HEK293 (cell line): ENCODE results near the gene B4GALT1.

ENCODE experiments used
- CTCF ChIP-seq: fragments of 450-650 bp; formaldehyde crosslinking; IDR thresholded peaks from 2 replicates; pipeline ENCODE4 v1.5.1; 2016; ENCODE audit warnings: missing biosample characterization, missing genetic modification characterization
- ZNF274 ChIP-seq, 2 experiments: fragments of 200-500 bp in 1 of 2; fragments of 450-650 bp in 1 of 2; sonication (Bioruptor generic) in 1 of 2; formaldehyde crosslinking in 1 of 2; IDR thresholded peaks; 2 replicates each; pipeline versions ENCODE4 v1.5.1 to v1.6.1; 2014 to 2016; ENCODE audit warnings: borderline replicate concordance in 1 of 2, inconsistent platforms in 1 of 2, low read length in 1 of 2, missing biosample characterization in 1 of 2, missing genetic modification characterization in 1 of 2

GRCh38 chr9:33189331-33189791 is 22.2 kb upstream of the B4GALT1 start:
- no peak for TF ChIP-seq ZNF274 (IDR thresholded peaks at IDR 0.05; ENCODE audit: low read length)
- TF ChIP-seq ZNF274 (tag by site-specific recombination; IDR thresholded peaks at IDR 0.05; ENCODE audit: borderline replicate concordance) = no peak
- no peak for TF ChIP-seq CTCF
